OCI-LY1 (cell line): ENCODE data around the gene POGK.

Experiments used
- CTCF ChIP-seq: fragments of 200-600 bp; sonication (generic), shearing (Covaris generic); IDR thresholded peaks from 2 replicates; pipeline ENCODE4 v1.5.1; 2017; ENCODE audit warnings: mild to moderate bottlenecking, antibody characterized with exemption, low read length, moderate library complexity, mixed read lengths
- EZH2 ChIP-seq: fragments of 200-600 bp; sonication (generic), shearing (Covaris generic); IDR thresholded peaks from 2 replicates; pipeline ENCODE4 v1.8.0; 2017; ENCODE audit warnings: borderline replicate concordance, mixed run types, mild to moderate bottlenecking, antibody characterized with exemption, low read length, moderate library complexity, mixed read lengths

GRCh38 chr1:166811691-166812090 is 27.6 kb upstream of the POGK start:
- TF ChIP-seq CTCF (no peak), EZH2 (no peak)
